ENCODE data around the gene NOTCH2. TPM values are rescaled to one million over a fixed set of nuclear protein-coding genes. Genes with fewer than 3 reads are reported as not detected.

The NOTCH2 gene
- total and polyA plus RNA-seq, 2 donors = 33.9 to 166 TPM

GRCh38 chr1:119912963-119913362, 156.5 kb downstream of the NOTCH2 start:
- Histone ChIP-seq H3K4me1 (ENCODE audit: insufficient read depth) (no peaks in the 10 kb centered on the region), H3K36me3 (ENCODE audit: insufficient read depth) (no peaks in the 10 kb centered on the region), H3K4me3 (ENCODE audit: low read depth, low read length) (no peak overlapping the region), H3K27ac (ENCODE audit: low read depth) (no peak overlapping the region)
- no peak for DNase-seq (ENCODE audit: extremely low spot score)
- WGBS = 97% methylated on average over 3 of the region's 3 CpGs

GRCh38 chr1:119911775-119912174, 157.7 kb downstream of the NOTCH2 start:
- Histone ChIP-seq H3K4me3 (ENCODE audit: low read depth, low read length) (no peak overlapping the region), H3K4me1 (ENCODE audit: insufficient read depth) (no peaks in the 10 kb centered on the region), H3K27ac (ENCODE audit: low read depth) (no peak overlapping the region), H3K36me3 (ENCODE audit: insufficient read depth) (no peaks in the 10 kb centered on the region)
- DNase-seq (ENCODE audit: extremely low spot score) = no peak
- WGBS = 81% methylated on average over 2 of the region's 2 CpGs

GRCh38 chr1:119910618-119911017, 158.8 kb downstream of the NOTCH2 start:
- WGBS = 67% methylated on average over 4 of the region's 4 CpGs
- no peaks in the 10 kb centered on the region for H3K4me1 ChIP-seq (ENCODE audit: insufficient read depth)

GRCh38 chr1:119909890-119910596, 159.4 kb downstream of the NOTCH2 start:
- no peak for DNase-seq (ENCODE audit: extremely low spot score)
- Histone ChIP-seq H3K36me3 (ENCODE audit: insufficient read depth) (no peaks in the 10 kb centered on the region), H3K4me3 (ENCODE audit: low read depth, low read length) (no peak overlapping the region), H3K27ac (ENCODE audit: low read depth) (no peak overlapping the region), H3K4me1 (ENCODE audit: insufficient read depth) (no peaks in the 10 kb centered on the region)
- 70% methylated on average over 9 of the region's 9 CpGs for WGBS

More at GRCh38 chr1:119910618-119911017, 158.8 kb downstream of the NOTCH2 start:
- no peaks in the 10 kb centered on the region for H3K36me3 ChIP-seq (ENCODE audit: insufficient read depth)
- H3K4me3 ChIP-seq (ENCODE audit: low read depth, low read length) = no peak overlapping the region
- no peak for DNase-seq (ENCODE audit: extremely low spot score)
- H3K27ac ChIP-seq (ENCODE audit: low read depth) = no peak overlapping the region

GRCh38 chr1:119908661-119909060, 160.8 kb downstream of the NOTCH2 start:
- H3K36me3 ChIP-seq (ENCODE audit: insufficient read depth) = no peaks in the 10 kb centered on the region
- H3K27ac ChIP-seq (ENCODE audit: low read depth) = no peak overlapping the region
- no peak overlapping the region for H3K4me3 ChIP-seq (ENCODE audit: low read depth, low read length)
- 93% methylated on average over 3 of the region's 3 CpGs for WGBS
- no peak for DNase-seq (ENCODE audit: extremely low spot score)
- H3K4me1 ChIP-seq (ENCODE audit: insufficient read depth) = no peaks in the 10 kb centered on the region

- no peaks in the 10 kb centered on the region for H3K36me3 ChIP-seq (ENCODE audit: insufficient read depth)
- H3K27ac ChIP-seq (ENCODE audit: low read depth) = no peak overlapping the region
- no peak overlapping the region for H3K4me3 ChIP-seq (ENCODE audit: low read depth, low read length)
- no peak for DNase-seq (ENCODE audit: extremely low spot score)
- 96% methylated on average over 4 of the region's 4 CpGs for WGBS
- H3K4me1 ChIP-seq (ENCODE audit: insufficient read depth) = no peaks in the 10 kb centered on the region
Observed at GRCh38 chr1:119906927-119907652, 162.4 kb downstream of the NOTCH2 start.

- Histone ChIP-seq H3K27ac (ENCODE audit: low read depth) (no peak overlapping the region), H3K36me3 (ENCODE audit: insufficient read depth) (no peaks in the 10 kb centered on the region), H3K4me3 (ENCODE audit: low read depth, low read length) (no peak overlapping the region), H3K4me1 (ENCODE audit: insufficient read depth) (no peaks in the 10 kb centered on the region)
- DNase-seq (ENCODE audit: extremely low spot score) = no peak
Observed at GRCh38 chr1:119903443-119903835, 166.0 kb downstream of the NOTCH2 start.

- 92% methylated on average over 4 of the region's 4 CpGs for WGBS
- no peaks in the 10 kb centered on the region for H3K4me1 ChIP-seq (ENCODE audit: insufficient read depth)
Observed at GRCh38 chr1:119902775-119903442, 166.6 kb downstream of the NOTCH2 start.

GRCh38 chr1:119898981-119899720, 170.3 kb downstream of the NOTCH2 start:
- 81% methylated on average over 3 of the region's 3 CpGs for WGBS
- no peak for DNase-seq (ENCODE audit: extremely low spot score)

More at GRCh38 chr1:119902775-119903442, 166.6 kb downstream of the NOTCH2 start:
- H3K27ac ChIP-seq (ENCODE audit: low read depth) = no peak overlapping the region
- no peak for DNase-seq (ENCODE audit: extremely low spot score)
- no peak overlapping the region for H3K4me3 ChIP-seq (ENCODE audit: low read depth, low read length)
- H3K36me3 ChIP-seq (ENCODE audit: insufficient read depth) = no peaks in the 10 kb centered on the region

GRCh38 chr1:119898530-119898929, 170.9 kb downstream of the NOTCH2 start:
- H3K4me3 ChIP-seq (ENCODE audit: low read depth, low read length) = no peak overlapping the region
- H3K4me1 ChIP-seq (ENCODE audit: insufficient read depth) = no peaks in the 10 kb centered on the region
- WGBS = 83% methylated on average over 2 of the region's 2 CpGs
- no peak overlapping the region for H3K27ac ChIP-seq (ENCODE audit: low read depth)
- H3K36me3 ChIP-seq (ENCODE audit: insufficient read depth) = no peaks in the 10 kb centered on the region
- DNase-seq (ENCODE audit: extremely low spot score) = no peak

More at GRCh38 chr1:119898981-119899720, 170.3 kb downstream of the NOTCH2 start:
- Histone ChIP-seq H3K4me3 (ENCODE audit: low read depth, low read length) (no peak overlapping the region), H3K36me3 (ENCODE audit: insufficient read depth) (no peaks in the 10 kb centered on the region), H3K27ac (ENCODE audit: low read depth) (no peak overlapping the region), H3K4me1 (ENCODE audit: insufficient read depth) (no peaks in the 10 kb centered on the region)

GRCh38 chr1:119896303-119896702, 173.2 kb downstream of the NOTCH2 start, which contains the start of gene ADAM30:
TSS of gene ADAM30 (minus strand) at chr1:119896515. CDS start at chr1:119896336, 179 bp downstream.
- Histone ChIP-seq H3K4me1 (ENCODE audit: insufficient read depth) (no peaks in the 10 kb centered on the region), H3K36me3 (ENCODE audit: insufficient read depth) (no peaks in the 10 kb centered on the region), H3K27ac (ENCODE audit: low read depth) (no peak within 1 kb of the TSS), H3K4me3 (ENCODE audit: low read depth, low read length) (no peak within 1 kb of the TSS)
- no peak for DNase-seq (ENCODE audit: extremely low spot score)
- 54% methylated on average over 24 of the region's 24 CpGs for WGBS

GRCh38 chr1:119895102-119895501, 174.4 kb downstream of the NOTCH2 start:
- no peaks in the 10 kb centered on the region for H3K4me1 ChIP-seq (ENCODE audit: insufficient read depth)
- no peak overlapping the region for H3K27ac ChIP-seq (ENCODE audit: low read depth)
- DNase-seq (ENCODE audit: extremely low spot score) = no peak
- no peaks in the 10 kb centered on the region for H3K36me3 ChIP-seq (ENCODE audit: insufficient read depth)
- H3K4me3 ChIP-seq (ENCODE audit: low read depth, low read length) = no peak overlapping the region
- 88% methylated on average over 4 of the region's 4 CpGs for WGBS
